Nephron (organoid): ENCODE results near the gene DCN.

Source experiments
- H3K27ac Mint-ChIP-seq, 3 experiments: 2 replicates each; pipeline ENCODE4 v1.8.0; 2020; ENCODE audit warnings: mixed read lengths in 3 of 3, mild to moderate bottlenecking in 2 of 3, moderate library complexity in 1 of 3
- H3K27me3 Mint-ChIP-seq: 2 replicates; pipeline ENCODE4 v1.8.0; 2021; ENCODE audit warnings: low read depth, mild to moderate bottlenecking, moderate library complexity, mixed read lengths
- H3K36me3 Mint-ChIP-seq: 2 replicates; pipeline ENCODE4 v1.8.0; 2020; ENCODE audit warnings: low read depth, mixed read lengths
- H3K4me1 Mint-ChIP-seq: 2 replicates; pipeline ENCODE4 v1.8.0; 2020; ENCODE audit warnings: mixed read lengths
- H3K4me3 Mint-ChIP-seq, 3 experiments: 2 replicates each; pipeline ENCODE4 v1.8.0; 2020; ENCODE audit warnings: mild to moderate bottlenecking in 3 of 3, mixed read lengths in 3 of 3, moderate library complexity in 2 of 3
- H3K9me3 Mint-ChIP-seq: 2 replicates; pipeline ENCODE4 v1.8.0; 2020; ENCODE audit warnings: mixed read lengths
- CTCF ChIP-seq, 3 experiments: fragments of 200-600 bp; sonication (generic); IDR thresholded peaks; one replicate each; pipeline ENCODE4 v1.5.0; 2021; ENCODE audit warnings: antibody characterized with exemption in 3 of 3; ENCODE audit not compliant: unreplicated experiment in 3 of 3

The DCN gene

GRCh38 chr12:91123236-91123916 lies 59.2 kb downstream of the DCN start:
- H3K9me3 Mint-ChIP-seq = peaks cover 3% of the 10 kb centered on the region
- no peaks in the 10 kb centered on the region for H3K4me1 Mint-ChIP-seq
- no peak for TF ChIP-seq CTCF (IDR thresholded peaks at IDR 0.05; ENCODE audit: unreplicated experiment in 3 of 3)
- H3K36me3 Mint-ChIP-seq = no peaks in the 10 kb centered on the region
- H3K4me3 Mint-ChIP-seq = no peak overlapping the region
- no peaks in the 10 kb centered on the region for H3K27me3 Mint-ChIP-seq
- H3K27ac Mint-ChIP-seq = no peak overlapping the region

- Mint-ChIP-seq H3K36me3 (no peaks in the 10 kb centered on the region), H3K9me3 (peaks cover 3% of the 10 kb centered on the region), H3K4me3 (no peak overlapping the region), H3K4me1 (no peaks in the 10 kb centered on the region), H3K27ac (peak overlapping the region in 1 of 3 experiments; percentile 46), H3K27me3 (no peaks in the 10 kb centered on the region)
- TF ChIP-seq CTCF (IDR thresholded peaks at IDR 0.05; ENCODE audit: unreplicated experiment in 3 of 3) = no peak
Measured at GRCh38 chr12:91120781-91121180, 61.8 kb downstream of the DCN start.

DNA sequence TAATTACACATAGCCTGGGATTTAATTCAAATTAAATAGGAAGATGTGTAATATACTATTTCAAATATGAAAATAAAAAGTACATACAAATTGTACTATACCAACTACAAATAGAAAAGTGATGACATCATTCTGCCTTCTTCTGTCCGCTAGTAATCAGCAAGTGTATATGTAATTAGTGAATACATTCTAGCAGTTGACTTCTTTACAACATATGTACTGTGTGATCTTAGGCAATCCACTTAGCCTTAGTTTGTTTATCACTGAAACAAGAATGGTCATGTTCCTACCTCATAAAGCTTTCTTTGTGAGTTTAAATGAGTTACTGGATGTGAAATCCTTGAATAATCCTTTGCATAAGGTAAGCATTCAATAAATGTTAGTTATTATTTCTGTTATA lies 63.5 kb downstream of the DCN start:
- no peak overlapping the region for H3K27ac Mint-ChIP-seq
- TF ChIP-seq CTCF (IDR thresholded peaks at IDR 0.05; ENCODE audit: unreplicated experiment in 3 of 3) = no peak
- no peaks in the 10 kb centered on the region for H3K36me3 Mint-ChIP-seq
- peaks cover 3% of the 10 kb centered on the region for H3K9me3 Mint-ChIP-seq
- peaks cover 5% of the 10 kb centered on the region for H3K4me1 Mint-ChIP-seq
- no peak overlapping the region for H3K4me3 Mint-ChIP-seq
- H3K27me3 Mint-ChIP-seq = no peaks in the 10 kb centered on the region

GRCh38 chr12:91113621-91114020 lies 69.0 kb downstream of the DCN start:
- Mint-ChIP-seq H3K4me1 (peaks cover 27% of the 10 kb centered on the region), H3K36me3 (no peaks in the 10 kb centered on the region), H3K9me3 (no peaks in the 10 kb centered on the region), H3K4me3 (no peak overlapping the region), H3K27ac (no peak overlapping the region), H3K27me3 (no peaks in the 10 kb centered on the region)
- no peak for TF ChIP-seq CTCF (IDR thresholded peaks at IDR 0.05; ENCODE audit: unreplicated experiment in 3 of 3)

- Mint-ChIP-seq H3K4me1 (peaks cover 27% of the 10 kb centered on the region), H3K9me3 (peaks cover 2% of the 10 kb centered on the region), H3K36me3 (no peaks in the 10 kb centered on the region), H3K27ac (peak within 1 kb of the TSS; percentile 69 to 85 (median 81)), H3K27me3 (no peaks in the 10 kb centered on the region), H3K4me3 (peak within 1 kb of the TSS; percentile 57 to 77 (median 57))
- TF ChIP-seq CTCF (IDR thresholded peaks at IDR 0.05; ENCODE audit: unreplicated experiment in 3 of 3) = no peak
Measured at GRCh38 chr12:91111366-91112325, 71.0 kb downstream of the DCN start, which contains the start of gene LUM. LUM (minus strand) TSS chr12:91111494; CDS start chr12:91108979, 2,515 bp downstream.
